Colonic mucosa (tissue), 4 donors: ENCODE data around the gene USF1. TPM values are rescaled to one million over a fixed set of nuclear protein-coding genes. Genes with fewer than 3 reads are reported as not detected.

Source experiments
- DNase-seq: peaks from one replicate; pipeline ENCODE4 v3.0.0-alpha.2; 2020
- H3K27ac ChIP-seq: fragments of 200-600 bp; one replicate; pipeline ENCODE4 v1.8.0; 2021
- H3K27me3 ChIP-seq: fragments of 200-600 bp; one replicate; pipeline ENCODE4 v1.8.0; 2021
- H3K36me3 ChIP-seq: fragments of 200-600 bp; one replicate; pipeline ENCODE4 v1.8.0; 2021
- H3K4me1 ChIP-seq: fragments of 200-600 bp; one replicate; pipeline ENCODE4 v1.8.0; 2021; ENCODE audit warnings: mild to moderate bottlenecking
- H3K4me3 ChIP-seq: fragments of 200-600 bp; one replicate; pipeline ENCODE4 v1.8.0; 2021
- H3K9ac ChIP-seq, 2 donors: one replicate each; pipeline ENCODE4 v1.7.0; 2013; ENCODE audit warnings: control low read depth in 2 of 2, low read depth in 2 of 2, low read length in 2 of 2
- H3K9me3 ChIP-seq: fragments of 200-600 bp; one replicate; pipeline ENCODE4 v1.8.0; 2021
- CTCF ChIP-seq: fragments of 200-600 bp; IDR thresholded peaks from one replicate; pipeline ENCODE4 v1.8.0; 2022; ENCODE audit warnings: antibody characterized with exemption, mild to moderate bottlenecking
- intact Hi-C: fragments of 100-400 bp; cut with DNase I; formaldehyde crosslinking; loops from one replicate; pipeline ENCODE4 v1.14.1; 2022
- total RNA-seq, 2 donors: library from RNA; stranded (reverse); fragmentation: NEBNext Ultra II Directional in 1 of 2; extraction: Animal tissue kit (Norgen Biotek cat#: 25700) in 1 of 2; gene quantifications; one replicate each; pipeline ENCODE4 v1.2.1, GENCODE V29; 2021
- donor health status: healthy.
- donor health status: DM: no; HTN: no; CAD: no.
- donor health status: DM: no; HTN: no; CAD: no.

USF1 gene
- total RNA-seq, 2 donors from 2014 or later: 63.6 TPM

- TF ChIP-seq CTCF: peak; percentile 41
- intact Hi-C loops: no loop called here
These were observed 26.2 kb upstream of the USF1 start for GRCh38 chr1:161071886-161072371.

GRCh38 chr1:161070761-161071160, 25.0 kb upstream of the USF1 start:
- Histone ChIP-seq H3K27ac (no peak overlapping the region), H3K4me3 (no peak overlapping the region), H3K4me1 (no peaks in the 10 kb centered on the region), H3K9ac (no peak overlapping the region), H3K9me3 (no peaks in the 10 kb centered on the region), H3K27me3 (no peaks in the 10 kb centered on the region), H3K36me3 (no peaks in the 10 kb centered on the region)
- no peak for DNase-seq
- intact Hi-C loops: no loop called here
- TF ChIP-seq CTCF: no peak

More at GRCh38 chr1:161071886-161072371, 26.2 kb upstream of the USF1 start:
- peak; percentile 55 for DNase-seq
- Histone ChIP-seq H3K27me3 (no peaks in the 10 kb centered on the region), H3K4me3 (no peak overlapping the region), H3K27ac (no peak overlapping the region), H3K4me1 (no peaks in the 10 kb centered on the region), H3K9me3 (no peaks in the 10 kb centered on the region), H3K36me3 (no peaks in the 10 kb centered on the region), H3K9ac (no peak overlapping the region)

GRCh38 chr1:161069731-161070270, 24.0 kb upstream of the USF1 start, which contains the start of gene ARHGAP30:
Gene ARHGAP30, minus strand, starts transcription at chr1:161069891. Its CDS starts 267 bp downstream, at chr1:161069624.
- Histone ChIP-seq H3K9ac (peak within 1 kb of the TSS; percentile 26 to 58), H3K27ac (peak within 1 kb of the TSS; percentile 82), H3K36me3 (no peaks in the 10 kb centered on the region), H3K27me3 (no peaks in the 10 kb centered on the region), H3K4me3 (peak within 1 kb of the TSS; percentile 33), H3K9me3 (no peaks in the 10 kb centered on the region), H3K4me1 (no peaks in the 10 kb centered on the region)
- intact Hi-C loops: no loop called here
- TF ChIP-seq CTCF: no peak
- peak; percentile 72 for DNase-seq

- H3K4me3 ChIP-seq: peak overlapping the region; percentile 33
- no peaks in the 10 kb centered on the region for H3K9me3 ChIP-seq
- H3K9ac ChIP-seq: peak overlapping the region; percentile 26 to 58
- intact Hi-C loops: no loop called here
- no peak for DNase-seq
- no peaks in the 10 kb centered on the region for H3K4me1 ChIP-seq
- H3K27me3 ChIP-seq: no peaks in the 10 kb centered on the region
- peak overlapping the region; percentile 82 for H3K27ac ChIP-seq
- no peak for TF ChIP-seq CTCF
- no peaks in the 10 kb centered on the region for H3K36me3 ChIP-seq
These were observed 23.5 kb upstream of the USF1 start for GRCh38 chr1:161069241-161069640.

- H3K36me3 ChIP-seq: no peaks in the 10 kb centered on the region
- no peak for TF ChIP-seq CTCF
- H3K4me1 ChIP-seq: no peaks in the 10 kb centered on the region
- intact Hi-C loops: no loop called here
- H3K27me3 ChIP-seq: no peaks in the 10 kb centered on the region
- peak; percentile 67 for DNase-seq
- peak overlapping the region; percentile 33 for H3K4me3 ChIP-seq
- no peaks in the 10 kb centered on the region for H3K9me3 ChIP-seq
- peak overlapping the region; percentile 82 for H3K27ac ChIP-seq
- H3K9ac ChIP-seq: peak overlapping the region; percentile 40 to 58
These were observed 22.8 kb upstream of the USF1 start for GRCh38 chr1:161068306-161069234.
